ENCODE results near the gene EYS.

DNA sequence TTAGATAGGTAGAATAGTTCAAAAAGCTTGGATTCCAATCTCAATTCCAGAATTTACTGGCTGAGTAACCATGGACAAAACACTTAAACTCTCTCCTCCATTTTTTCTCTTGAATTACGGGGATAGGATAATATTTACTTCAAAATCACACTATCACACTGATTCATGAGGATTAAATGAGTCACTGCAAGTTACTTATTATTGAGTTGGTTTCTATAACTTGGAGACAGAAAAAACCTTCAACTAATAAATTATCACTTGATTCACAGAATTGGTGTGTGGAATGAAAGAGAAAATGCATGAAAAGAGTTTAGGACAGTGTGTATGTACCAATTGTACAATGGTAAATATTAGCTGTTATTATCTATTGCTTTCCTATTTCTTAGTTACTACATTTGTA is 1486.2 kb downstream of the EYS start:
- TF ChIP-seq RAD21 (IDR thresholded peaks at IDR 0.05) (no peak), GABPA (IDR thresholded peaks at IDR 0.05 in 1 of 2, conservative IDR thresholded peaks at IDR 0.05 in 1 of 2) (no peak), YY1 (IDR thresholded peaks at IDR 0.05) (no peak), TAF1 (conservative IDR thresholded peaks at IDR 0.05) (no peak), SP1 (IDR thresholded peaks at IDR 0.05) (no peak)
- TF ChIP-seq, protein P1, sequence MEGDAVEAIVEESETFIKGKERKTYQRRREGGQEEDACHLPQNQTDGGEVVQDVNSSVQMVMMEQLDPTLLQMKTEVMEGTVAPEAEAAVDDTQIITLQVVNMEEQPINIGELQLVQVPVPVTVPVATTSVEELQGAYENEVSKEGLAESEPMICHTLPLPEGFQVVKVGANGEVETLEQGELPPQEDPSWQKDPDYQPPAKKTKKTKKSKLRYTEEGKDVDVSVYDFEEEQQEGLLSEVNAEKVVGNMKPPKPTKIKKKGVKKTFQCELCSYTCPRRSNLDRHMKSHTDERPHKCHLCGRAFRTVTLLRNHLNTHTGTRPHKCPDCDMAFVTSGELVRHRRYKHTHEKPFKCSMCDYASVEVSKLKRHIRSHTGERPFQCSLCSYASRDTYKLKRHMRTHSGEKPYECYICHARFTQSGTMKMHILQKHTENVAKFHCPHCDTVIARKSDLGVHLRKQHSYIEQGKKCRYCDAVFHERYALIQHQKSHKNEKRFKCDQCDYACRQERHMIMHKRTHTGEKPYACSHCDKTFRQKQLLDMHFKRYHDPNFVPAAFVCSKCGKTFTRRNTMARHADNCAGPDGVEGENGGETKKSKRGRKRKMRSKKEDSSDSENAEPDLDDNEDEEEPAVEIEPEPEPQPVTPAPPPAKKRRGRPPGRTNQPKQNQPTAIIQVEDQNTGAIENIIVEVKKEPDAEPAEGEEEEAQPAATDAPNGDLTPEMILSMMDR (IDR thresholded peaks at IDR 0.05; ENCODE audit: low read depth, low read length, missing input control) = no peak
- TF ChIP-seq, protein P2, sequence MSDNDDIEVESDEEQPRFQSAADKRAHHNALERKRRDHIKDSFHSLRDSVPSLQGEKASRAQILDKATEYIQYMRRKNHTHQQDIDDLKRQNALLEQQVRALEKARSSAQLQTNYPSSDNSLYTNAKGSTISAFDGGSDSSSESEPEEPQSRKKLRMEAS (IDR thresholded peaks at IDR 0.05) = no peak
- TF ChIP-seq, protein P3, sequence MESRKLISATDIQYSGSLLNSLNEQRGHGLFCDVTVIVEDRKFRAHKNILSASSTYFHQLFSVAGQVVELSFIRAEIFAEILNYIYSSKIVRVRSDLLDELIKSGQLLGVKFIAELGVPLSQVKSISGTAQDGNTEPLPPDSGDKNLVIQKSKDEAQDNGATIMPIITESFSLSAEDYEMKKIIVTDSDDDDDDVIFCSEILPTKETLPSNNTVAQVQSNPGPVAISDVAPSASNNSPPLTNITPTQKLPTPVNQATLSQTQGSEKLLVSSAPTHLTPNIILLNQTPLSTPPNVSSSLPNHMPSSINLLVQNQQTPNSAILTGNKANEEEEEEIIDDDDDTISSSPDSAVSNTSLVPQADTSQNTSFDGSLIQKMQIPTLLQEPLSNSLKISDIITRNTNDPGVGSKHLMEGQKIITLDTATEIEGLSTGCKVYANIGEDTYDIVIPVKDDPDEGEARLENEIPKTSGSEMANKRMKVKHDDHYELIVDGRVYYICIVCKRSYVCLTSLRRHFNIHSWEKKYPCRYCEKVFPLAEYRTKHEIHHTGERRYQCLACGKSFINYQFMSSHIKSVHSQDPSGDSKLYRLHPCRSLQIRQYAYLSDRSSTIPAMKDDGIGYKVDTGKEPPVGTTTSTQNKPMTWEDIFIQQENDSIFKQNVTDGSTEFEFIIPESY (IDR thresholded peaks at IDR 0.05) = no peak
